T-helper 2 cell treated with Interferon-gamma antibody and Interleukin-4, amounts not matched to agents 100 ng/mL and 5 ng/mL, for 36 hours (primary cell): Measurements from ENCODE around the gene TMEM14B. TPM values are rescaled to one million over a fixed set of nuclear protein-coding genes. Genes with fewer than 3 reads are reported as not detected.
"Not testable (repeated sequence)": the region's sequence is repeated elsewhere in the genome, so short reads cannot be mapped to it uniquely, and the experiment has no call there.

Experiments used
- intact Hi-C: fragments of 100-400 bp; cut with micrococcal nuclease; formaldehyde crosslinking; loops from one replicate; pipeline ENCODE4 v1.15.1; 2023
- total RNA-seq: library from RNA; stranded (reverse); gene quantifications from 2 replicates; pipeline ENCODE4 v1.2.3, GENCODE V29; 2022

Gene TMEM14B
- 84.9 and 91.0 TPM in 2 replicates for total RNA-seq

GRCh38 chr6:10747251-10747972 is at the start of gene TMEM14B:
Gene TMEM14B, plus strand, starts transcription at chr6:10747805. Its CDS starts 1,441 bp downstream, at chr6:10749246.
- intact Hi-C loops: loop anchor here (1.0 to 2.0 kb wide), 6 partner anchors 24 to 345 kb away; partner anchors contain the start of genes C6orf52, MAK, PAK1IP1 and SMIM13

- intact Hi-C loops: no loop called here
Measured at GRCh38 chr6:10713962-10714361, 33.6 kb upstream of the TMEM14B start.

GRCh38 chr6:10719296-10719963 is 28.2 kb upstream of the TMEM14B start:
- intact Hi-C loops: no loop called here

- intact Hi-C loops: loop anchor here (1.0 kb wide), 1 partner anchor 26 kb away; the partner anchor contains the start of genes C6orf52 and PAK1IP1
Measured at GRCh38 chr6:10719964-10720264, 27.7 kb upstream of the TMEM14B start.

GRCh38 chr6:10720265-10720959 is 27.2 kb upstream of the TMEM14B start:
- intact Hi-C loops: loop anchor here (1.0 kb wide), 1 partner anchor 26 kb away; the partner anchor contains the start of genes C6orf52 and PAK1IP1

- intact Hi-C loops: loop anchor here (1.0 kb wide), 1 partner anchor 27 kb away; the partner anchor contains the start of genes C6orf52 and PAK1IP1
Measured at GRCh38 chr6:10720960-10721849, 26.4 kb upstream of the TMEM14B start.

GRCh38 chr6:10721850-10722569 is 25.6 kb upstream of the TMEM14B start:
- intact Hi-C loops: no loop called here

- intact Hi-C loops: no loop called here
Measured at GRCh38 chr6:10722570-10722819, 25.1 kb upstream of the TMEM14B start.

- intact Hi-C loops: loop anchor here (1.0 kb wide), 2 partner anchors 24 to 115 kb away; partner anchors contain the start of genes MAK and TMEM14B
Measured at GRCh38 chr6:10722820-10723566, 24.6 kb upstream of the TMEM14B start, which contains the start of gene TMEM14C. Gene TMEM14C, plus strand, starts transcription at chr6:10723070. Its CDS starts 1,544 bp downstream, at chr6:10724614.

GRCh38 chr6:10723567-10723881 is 24.1 kb upstream of the TMEM14B start:
- intact Hi-C loops: loop anchor here (1.0 kb wide), 2 partner anchors 24 to 115 kb away; partner anchors contain the start of genes MAK and TMEM14B

GRCh38 chr6:10725044-10725443 is 22.6 kb upstream of the TMEM14B start:
- intact Hi-C loops: no loop called here

GRCh38 chr6:10725716-10726115 is 21.9 kb upstream of the TMEM14B start:
- intact Hi-C loops: no loop called here

- intact Hi-C loops: no loop called here
Measured at GRCh38 chr6:10730254-10730653, 17.4 kb upstream of the TMEM14B start.

- intact Hi-C loops: no loop called here
Measured at GRCh38 chr6:10733151-10733715, 14.4 kb upstream of the TMEM14B start.

GRCh38 chr6:10733863-10734262 is 13.7 kb upstream of the TMEM14B start:
- intact Hi-C loops: no loop called here

- intact Hi-C loops: no loop called here
Measured at GRCh38 chr6:10736731-10737130, 10.9 kb upstream of the TMEM14B start.

- intact Hi-C loops: no loop called here
Measured at GRCh38 chr6:10740061-10740460, 7.5 kb upstream of the TMEM14B start.

- intact Hi-C loops: not testable (repeated sequence)
Measured at GRCh38 chr6:10741643-10742042, 6.0 kb upstream of the TMEM14B start.

GRCh38 chr6:10742251-10742650 is 5.4 kb upstream of the TMEM14B start:
- intact Hi-C loops: no loop called here
